Neural progenitor cell (in vitro differentiated cells): ENCODE results near the gene HOXA2.

ENCODE experiments used
- CTCF ChIP-seq: fragments of 200-600 bp; sonication (generic); IDR thresholded peaks from 2 replicates; pipeline ENCODE4 v1.5.1; 2017; ENCODE audit warnings: antibody characterized with exemption, mild to moderate bottlenecking
- EZH2 ChIP-seq: fragments of 200-600 bp; sonication (generic); IDR thresholded peaks from 2 replicates; pipeline ENCODE4 v1.6.1; 2017; ENCODE audit warnings: antibody characterized with exemption, mild to moderate bottlenecking, moderate library complexity
- EZH2phosphoT487 ChIP-seq: fragments of 200-600 bp; sonication (generic); IDR thresholded peaks from 2 replicates; pipeline ENCODE4 v1.6.1; 2017; ENCODE audit warnings: antibody characterized with exemption

DNA sequence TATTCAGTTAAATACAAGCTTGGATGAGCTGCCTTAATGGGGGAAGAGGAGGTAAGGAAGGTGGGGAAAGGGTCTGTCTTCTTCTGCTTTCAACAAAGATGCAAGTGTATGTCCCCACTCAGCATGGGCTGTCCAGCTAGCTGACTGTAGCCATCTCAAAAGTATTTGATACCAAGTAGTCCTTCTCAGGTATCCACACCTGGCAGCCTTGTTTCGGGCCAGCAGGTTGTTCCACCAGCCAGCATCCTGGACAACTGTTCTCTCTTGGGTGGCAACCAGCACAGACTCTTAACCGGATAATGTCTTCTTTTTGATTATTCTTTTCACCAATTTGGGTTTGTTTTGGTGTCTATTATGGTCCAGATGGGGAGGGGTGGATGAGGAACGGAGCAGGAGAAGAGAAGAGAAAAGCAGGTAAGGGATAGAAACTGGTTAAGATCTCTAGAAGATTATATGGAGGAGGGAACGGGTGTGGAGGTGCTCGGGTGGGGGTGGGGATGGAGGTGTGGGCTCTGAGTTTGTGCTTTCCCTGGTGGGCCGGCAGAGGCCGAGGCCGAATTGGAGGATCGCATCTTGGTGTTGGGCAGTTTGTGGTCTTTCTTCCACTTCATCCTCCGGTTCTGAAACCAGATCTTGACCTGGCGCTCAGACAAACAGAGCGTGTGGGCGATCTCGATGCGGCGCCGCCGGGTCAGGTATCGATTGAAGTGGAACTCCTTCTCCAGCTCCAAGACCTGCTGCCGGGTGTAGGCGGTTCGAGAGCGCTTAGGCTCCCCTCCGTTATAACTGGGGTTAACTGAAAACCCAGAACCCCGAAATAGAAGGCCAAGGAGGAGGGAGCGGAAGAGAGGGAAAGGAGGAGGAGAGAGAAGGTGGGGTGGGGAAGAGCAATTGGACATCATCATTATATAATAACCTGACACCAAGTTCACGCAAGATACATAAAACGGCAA lies 26.6 kb upstream of the HOXA2 start:
- TF ChIP-seq CTCF (no peak), EZH2 (peak; percentile 93), EZH2phosphoT487 (peak; percentile 96)
